Endothelial cell of umbilical vein (primary cell): Measurements from ENCODE around the gene NUDT22.

Experiments
- CTCF ChIP-seq, 2 donors: IDR thresholded peaks; 1 replicate in 1 of 2; 2 replicates in 1 of 2; pipeline ENCODE4 v1.5.1; 2011; ENCODE audit warnings: low read length in 2 of 2, mild to moderate bottlenecking in 2 of 2, moderate library complexity in 2 of 2, control low read depth in 1 of 2, inconsistent platforms in 1 of 2, low read depth in 1 of 2; ENCODE audit not compliant: insufficient read depth in 1 of 2; ENCODE audit errors: extremely low read depth in 1 of 2
- EZH2 ChIP-seq: IDR thresholded peaks from 2 replicates; pipeline ENCODE4 v1.6.1; 2012; ENCODE audit warnings: borderline replicate concordance, low read depth, mild to moderate bottlenecking, moderate library complexity, low read length, inconsistent platforms; ENCODE audit not compliant: severe bottlenecking
- FOS ChIP-seq: IDR thresholded peaks from 2 replicates; pipeline ENCODE4 v1.6.1; 2011; ENCODE audit warnings: mild to moderate bottlenecking, low read length, moderate library complexity, borderline replicate concordance; ENCODE audit not compliant: insufficient read depth
- GATA2 ChIP-seq: IDR thresholded peaks from 2 replicates; pipeline ENCODE4 v1.7.0; 2011; ENCODE audit warnings: low read depth, mild to moderate bottlenecking, moderate library complexity, mixed read lengths, low read length; ENCODE audit not compliant: insufficient read length, insufficient read depth
- JUN ChIP-seq: IDR thresholded peaks from 2 replicates; pipeline ENCODE4 v1.6.1; 2011; ENCODE audit warnings: borderline replicate concordance, low read depth; ENCODE audit not compliant: insufficient read length, insufficient read depth
- POLR2A ChIP-seq: IDR thresholded peaks from 2 replicates; pipeline ENCODE4 v1.6.1; 2012; ENCODE audit warnings: low read depth, mild to moderate bottlenecking, control low read depth, low read length
- POLR2AphosphoS5 ChIP-seq: IDR thresholded peaks from 2 replicates; pipeline ENCODE4 v1.6.1; 2012; ENCODE audit warnings: low read depth, mild to moderate bottlenecking, control low read depth, low read length, moderate library complexity; ENCODE audit not compliant: insufficient read depth

DNA sequence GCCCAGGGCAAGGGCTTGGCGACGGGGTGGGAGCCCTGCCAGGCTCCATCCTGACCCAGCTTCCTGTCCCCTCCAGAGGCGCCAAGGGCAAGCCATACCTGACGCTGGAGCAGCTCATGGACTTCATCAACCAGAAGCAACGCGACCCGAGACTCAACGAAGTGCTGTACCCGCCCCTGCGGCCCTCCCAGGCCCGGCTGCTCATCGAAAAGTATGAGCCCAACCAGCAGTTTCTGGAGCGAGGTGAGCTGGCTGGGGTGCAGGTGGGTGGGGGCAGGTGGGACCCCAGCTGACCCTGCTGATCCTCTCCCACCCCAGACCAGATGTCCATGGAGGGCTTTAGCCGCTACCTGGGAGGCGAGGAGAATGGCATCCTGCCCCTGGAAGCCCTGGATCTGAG lies 30.2 kb downstream of the NUDT22 start:
- TF ChIP-seq FOS (no peak), CTCF (IDR thresholded peaks at IDR 0.05; ENCODE audit: extremely low read depth in 1 of 2, insufficient read depth in 1 of 2, low read depth in 1 of 2, low read length in 2 of 2) (no peak), EZH2 (no peak), POLR2A (no peak), POLR2AphosphoS5 (no peak), JUN (no peak), GATA2 (no peak)
